ENCODE measurements around the gene MFAP2.

GRCh38 chr1:17021896-17022295 lies 41.5 kb upstream of the MFAP2 start:
- no peak for TF ChIP-seq CTCF (IDR thresholded peaks at IDR 0.05; ENCODE audit: low read depth, low read length, poor library complexity, severe bottlenecking)
- no peak for TF ChIP-seq EZH2phosphoT487 (IDR thresholded peaks at IDR 0.05; ENCODE audit: borderline replicate concordance, low read length)

Measured in DOHH2 (cell line).